NT2/D1 (cell line): ENCODE measurements around the gene CLDN24.

Experiments
- YY1 ChIP-seq: IDR thresholded peaks from 2 replicates; pipeline ENCODE4 v1.6.1; 2011; ENCODE audit not compliant: insufficient read length, insufficient read depth
- ZNF274 ChIP-seq: IDR thresholded peaks from 2 replicates; pipeline ENCODE4 v1.6.1; 2011; ENCODE audit warnings: mild to moderate bottlenecking, low read depth, low read length

- TF ChIP-seq YY1: no peak
- no peak for TF ChIP-seq ZNF274
Observed at GRCh38 chr4:183276106-183276505, 46.1 kb downstream of the CLDN24 start.
